Breast epithelium (tissue), 4 donors: ENCODE data around the gene LURAP1L. TPM values are rescaled to one million over a fixed set of nuclear protein-coding genes. Genes with fewer than 3 reads are reported as not detected.
A peak's percentile ranks its signal among the peaks of the same experiment; 100 is the strongest.

Experiments used
- DNase-seq, 2 donors: peaks; one replicate each; pipeline ENCODE4 v3.0.0-alpha.2; 2019; ENCODE audit warnings: low spot score in 2 of 2
- H3K27ac ChIP-seq, 2 donors: fragments of 200-600 bp; sonication (generic) in 1 of 2; one replicate each; pipeline ENCODE4 v1.5.1; 2016 to 2019; ENCODE audit warnings: mild to moderate bottlenecking in 1 of 2
- H3K27me3 ChIP-seq, 2 donors: fragments of 200-600 bp; sonication (generic) in 1 of 2; one replicate each; pipeline versions ENCODE4 v1.5.1 to v1.6.0; 2017 to 2019; ENCODE audit warnings: control low read depth in 1 of 2, mild to moderate bottlenecking in 1 of 2
- H3K36me3 ChIP-seq: fragments of 200-600 bp; one replicate; pipeline ENCODE4 v1.5.1; 2019
- H3K4me1 ChIP-seq, 2 donors: fragments of 200-600 bp; sonication (generic); one replicate each; pipeline ENCODE4 v1.5.1; 2016 to 2019; ENCODE audit warnings: control low read depth in 1 of 2
- H3K4me3 ChIP-seq, 3 donors: fragments of 200-600 bp; sonication (generic); 1 replicate in 2 of 3; 2 replicates in 1 of 3; pipeline ENCODE4 v1.5.1; 2016 to 2019; ENCODE audit warnings: mild to moderate bottlenecking in 3 of 3, moderate library complexity in 2 of 3
- H3K9me3 ChIP-seq, 2 donors: fragments of 200-600 bp; sonication (generic) in 1 of 2; one replicate each; pipeline ENCODE4 v1.5.1; 2016 to 2019; ENCODE audit warnings: control low read depth in 1 of 2
- POLR2A ChIP-seq: fragments of 450-650 bp; IDR thresholded peaks from one replicate; pipeline ENCODE4 v1.6.1; 2016; ENCODE audit warnings: antibody characterized with exemption, mild to moderate bottlenecking, moderate library complexity
- POLR2AphosphoS5 ChIP-seq, 3 donors: sonication (generic); formaldehyde crosslinking; IDR thresholded peaks; one replicate each; pipeline ENCODE4 v1.6.1; 2017; ENCODE audit warnings: antibody characterized with exemption in 3 of 3
- intact Hi-C: fragments of 100-400 bp; cut with DNase I; formaldehyde crosslinking; loops from one replicate; pipeline ENCODE4 v1.15.1; 2023; ENCODE audit warnings: low total_unique reads
- total RNA-seq, 3 donors: library from RNA; depleted of rRNA; stranded (reverse); fragments of >200 nt; gene quantifications; one replicate each; pipeline ENCODE4 v1.1.0, GENCODE V29; 2016
- TF ChIP-seq, protein P1 (sequence below), 3 donors: fragments of 450-650 bp; IDR thresholded peaks; one replicate each; pipeline ENCODE4 v1.5.1; 2016 to 2017; ENCODE audit warnings: antibody characterized with exemption in 3 of 3, mild to moderate bottlenecking in 3 of 3, moderate library complexity in 3 of 3

Gene LURAP1L
- total RNA-seq, 3 donors from 2014 or later = 12.3 to 25.2 (median 24.1) TPM

DNA sequence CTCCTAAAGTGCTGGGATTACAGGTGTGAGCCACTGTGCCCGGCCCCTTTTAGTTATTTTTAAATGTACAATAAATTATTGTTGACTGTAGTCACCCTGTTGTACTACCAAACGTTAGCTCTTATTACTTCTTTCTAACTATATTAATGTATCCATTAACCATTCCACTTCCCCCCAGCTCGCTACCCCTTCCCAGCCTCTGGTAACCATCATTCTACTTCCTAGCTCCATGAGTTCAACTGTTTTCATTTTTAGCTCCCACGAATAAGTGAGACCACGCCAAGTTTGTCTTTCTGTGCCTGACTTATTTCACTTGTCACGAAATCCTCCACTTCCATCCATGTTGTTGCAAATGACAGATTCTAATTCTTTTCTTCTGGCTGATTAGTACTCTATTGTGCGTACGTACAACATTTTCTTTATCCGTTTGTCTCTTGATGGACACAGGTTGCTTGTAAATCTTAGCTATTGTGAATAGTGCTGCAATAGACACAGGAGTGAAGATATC lies 6.5 kb downstream of the LURAP1L start:
- no peak overlapping the region for H3K27ac ChIP-seq
- H3K36me3 ChIP-seq = no peaks in the 10 kb centered on the region
- TF ChIP-seq, protein P1, sequence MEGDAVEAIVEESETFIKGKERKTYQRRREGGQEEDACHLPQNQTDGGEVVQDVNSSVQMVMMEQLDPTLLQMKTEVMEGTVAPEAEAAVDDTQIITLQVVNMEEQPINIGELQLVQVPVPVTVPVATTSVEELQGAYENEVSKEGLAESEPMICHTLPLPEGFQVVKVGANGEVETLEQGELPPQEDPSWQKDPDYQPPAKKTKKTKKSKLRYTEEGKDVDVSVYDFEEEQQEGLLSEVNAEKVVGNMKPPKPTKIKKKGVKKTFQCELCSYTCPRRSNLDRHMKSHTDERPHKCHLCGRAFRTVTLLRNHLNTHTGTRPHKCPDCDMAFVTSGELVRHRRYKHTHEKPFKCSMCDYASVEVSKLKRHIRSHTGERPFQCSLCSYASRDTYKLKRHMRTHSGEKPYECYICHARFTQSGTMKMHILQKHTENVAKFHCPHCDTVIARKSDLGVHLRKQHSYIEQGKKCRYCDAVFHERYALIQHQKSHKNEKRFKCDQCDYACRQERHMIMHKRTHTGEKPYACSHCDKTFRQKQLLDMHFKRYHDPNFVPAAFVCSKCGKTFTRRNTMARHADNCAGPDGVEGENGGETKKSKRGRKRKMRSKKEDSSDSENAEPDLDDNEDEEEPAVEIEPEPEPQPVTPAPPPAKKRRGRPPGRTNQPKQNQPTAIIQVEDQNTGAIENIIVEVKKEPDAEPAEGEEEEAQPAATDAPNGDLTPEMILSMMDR (IDR thresholded peaks at IDR 0.05) = no peak
- TF ChIP-seq POLR2AphosphoS5 (IDR thresholded peaks at IDR 0.05) (no peak), POLR2A (no peak)
- H3K4me3 ChIP-seq = no peak overlapping the region
- intact Hi-C loops = no loop called here
- DNase-seq = no peak
- H3K9me3 ChIP-seq = no peaks in the 10 kb centered on the region
- no peaks in the 10 kb centered on the region for H3K4me1 ChIP-seq
- no peaks in the 10 kb centered on the region for H3K27me3 ChIP-seq

DNA sequence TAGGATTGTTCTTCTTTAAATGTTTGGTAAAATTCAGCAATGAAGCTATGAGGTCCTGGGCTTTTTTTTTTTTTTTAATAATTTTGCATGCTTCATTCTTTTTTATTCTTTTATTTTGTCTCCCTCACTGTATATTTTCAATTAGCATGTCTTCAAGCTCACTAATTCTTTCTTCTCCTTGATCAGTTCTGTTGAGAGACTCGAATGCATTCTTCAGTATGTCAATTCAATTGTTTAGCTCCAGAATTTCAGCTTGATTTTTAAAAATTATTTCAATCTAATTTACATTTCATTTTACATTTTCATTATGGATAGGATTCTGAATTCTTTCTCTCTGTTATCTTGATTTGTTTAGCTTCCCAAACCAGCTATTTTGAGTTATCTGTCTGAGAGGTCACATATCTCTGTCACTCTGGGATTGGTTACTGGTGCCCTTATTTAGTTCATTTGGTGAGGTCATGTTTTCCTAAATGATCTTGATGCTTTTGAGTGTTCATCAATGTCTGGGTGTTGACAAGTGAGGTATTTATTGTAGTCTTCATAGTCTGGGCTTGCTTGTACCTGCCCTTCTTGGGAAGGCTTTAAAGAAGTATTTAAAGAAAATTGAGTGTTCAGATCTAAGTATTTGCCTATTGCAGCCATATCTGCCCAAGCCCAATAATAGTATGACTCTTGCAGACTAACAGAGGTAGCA lies 9.1 kb downstream of the LURAP1L start:
- no peak for DNase-seq
- H3K27ac ChIP-seq = peak overlapping the region; percentile 81 to 92
- no peaks in the 10 kb centered on the region for H3K27me3 ChIP-seq
- H3K4me1 ChIP-seq = no peaks in the 10 kb centered on the region
- no peak overlapping the region for H3K4me3 ChIP-seq
- no peaks in the 10 kb centered on the region for H3K36me3 ChIP-seq
- intact Hi-C loops = no loop called here
- TF ChIP-seq, protein P1 (IDR thresholded peaks at IDR 0.05) = no peak
- TF ChIP-seq POLR2A = no peak
- TF ChIP-seq POLR2AphosphoS5 (IDR thresholded peaks at IDR 0.05) = no peak
- H3K9me3 ChIP-seq = no peaks in the 10 kb centered on the region

DNA sequence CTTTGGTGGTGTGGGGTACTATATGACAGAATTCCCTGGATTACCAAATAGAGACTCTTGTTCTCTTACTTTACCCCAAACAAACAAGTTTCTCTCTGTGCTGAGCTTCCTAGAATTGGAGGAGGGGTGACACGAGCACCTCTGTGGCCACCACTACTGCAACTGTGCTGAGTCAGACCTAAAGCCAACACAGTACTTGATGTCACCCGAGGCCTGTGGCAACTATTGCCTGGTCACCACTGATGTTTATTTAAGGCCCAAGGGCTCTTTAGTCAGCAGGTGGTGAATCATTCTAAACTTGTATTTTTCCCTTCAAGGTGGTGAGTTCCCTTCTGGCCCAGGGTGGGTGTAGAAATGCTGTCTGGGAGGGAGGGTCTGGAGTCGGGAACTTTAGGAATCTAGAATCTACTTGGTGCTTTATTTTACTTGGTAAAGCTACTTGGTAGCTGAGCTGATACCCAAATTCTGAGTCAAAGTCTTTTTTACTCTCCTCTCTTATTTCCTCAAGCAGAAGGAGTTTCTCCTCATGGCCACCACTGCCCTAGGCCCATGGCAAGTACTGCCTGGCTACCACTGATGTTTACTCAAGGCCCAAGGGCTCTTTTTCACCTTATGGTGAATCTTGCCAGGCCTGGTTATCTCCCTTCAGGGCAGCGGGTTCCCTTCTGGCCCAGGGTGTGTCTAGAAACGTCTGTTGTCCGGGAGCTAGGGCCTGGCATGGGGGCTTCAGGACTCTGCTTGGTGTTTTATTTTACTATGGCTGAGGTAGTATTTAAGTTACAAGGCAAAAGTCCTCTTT lies 9.8 kb downstream of the LURAP1L start:
- peak in 2 of 3 donors; percentile 51 to 68 for TF ChIP-seq POLR2AphosphoS5 (IDR thresholded peaks at IDR 0.05)
- TF ChIP-seq, protein P1 (IDR thresholded peaks at IDR 0.05) = no peak
- TF ChIP-seq POLR2A = no peak
- H3K9me3 ChIP-seq = no peaks in the 10 kb centered on the region
- DNase-seq = peak; percentile 68 to 78
- no peaks in the 10 kb centered on the region for H3K36me3 ChIP-seq
- intact Hi-C loops = no loop called here
- no peaks in the 10 kb centered on the region for H3K27me3 ChIP-seq
- H3K4me1 ChIP-seq = no peaks in the 10 kb centered on the region
- H3K27ac ChIP-seq = peak overlapping the region; percentile 81 to 92
- H3K4me3 ChIP-seq = no peak overlapping the region

DNA sequence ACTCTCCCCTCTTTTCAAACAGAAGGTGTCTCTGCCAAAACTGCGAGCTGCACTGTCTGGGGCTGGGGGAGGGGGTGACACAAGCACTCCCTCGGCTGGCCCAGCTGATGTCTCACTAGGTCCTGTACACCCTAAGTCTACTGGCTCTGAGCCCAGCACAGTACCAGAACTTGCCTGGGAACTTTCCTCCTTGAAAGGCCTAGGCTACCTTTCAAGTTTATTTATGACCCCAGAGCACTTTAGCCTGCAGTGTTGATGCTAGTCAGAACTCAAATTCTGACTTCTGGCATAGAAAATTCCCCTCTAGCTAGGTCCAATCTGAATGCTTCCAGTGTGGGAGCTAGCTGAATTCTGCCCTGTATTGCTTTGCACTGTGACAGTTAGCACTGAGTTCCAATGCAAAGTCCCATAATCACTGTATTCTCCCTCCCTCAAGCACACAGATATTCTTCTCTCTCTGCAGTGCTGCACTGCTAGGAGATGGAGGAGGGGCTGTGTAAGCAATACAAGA lies 10.5 kb downstream of the LURAP1L start:
- no peaks in the 10 kb centered on the region for H3K4me1 ChIP-seq
- DNase-seq = peak in 1 of 2 donors; percentile 73
- TF ChIP-seq, protein P1 (IDR thresholded peaks at IDR 0.05) = no peak
- TF ChIP-seq POLR2AphosphoS5 (IDR thresholded peaks at IDR 0.05) = no peak
- no peak for TF ChIP-seq POLR2A
- H3K4me3 ChIP-seq = no peak overlapping the region
- intact Hi-C loops = no loop called here
- H3K27me3 ChIP-seq = no peaks in the 10 kb centered on the region
- H3K27ac ChIP-seq = peak overlapping the region; percentile 81 to 92
- no peaks in the 10 kb centered on the region for H3K36me3 ChIP-seq
- no peaks in the 10 kb centered on the region for H3K9me3 ChIP-seq

DNA sequence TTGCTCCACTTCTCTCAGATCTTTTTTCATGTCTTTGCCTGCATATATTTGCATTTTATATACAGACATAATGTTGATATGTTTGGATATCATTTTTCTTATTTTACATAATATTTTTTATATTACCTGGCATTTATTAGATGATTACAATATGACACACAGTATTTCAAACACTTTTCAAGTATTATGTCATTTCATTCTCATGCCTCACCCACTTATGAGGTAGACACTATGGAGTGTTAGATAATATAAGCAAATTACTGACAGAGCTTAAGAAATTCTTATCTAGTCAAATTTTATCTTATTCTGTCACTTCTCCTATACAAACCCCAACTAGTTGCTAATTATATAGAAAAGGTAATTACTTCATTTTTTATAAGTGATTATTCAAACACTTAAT lies 11.1 kb downstream of the LURAP1L start:
- Histone ChIP-seq H3K9me3 (no peaks in the 10 kb centered on the region), H3K27ac (peak overlapping the region; percentile 81 to 92), H3K4me3 (no peak overlapping the region), H3K27me3 (no peaks in the 10 kb centered on the region), H3K4me1 (no peaks in the 10 kb centered on the region), H3K36me3 (no peaks in the 10 kb centered on the region)
- intact Hi-C loops = no loop called here
- TF ChIP-seq, protein P1 (IDR thresholded peaks at IDR 0.05) = no peak
- no peak for TF ChIP-seq POLR2AphosphoS5 (IDR thresholded peaks at IDR 0.05)
- TF ChIP-seq POLR2A = no peak
- no peak for DNase-seq
